ENCODE measurements around the gene CCDC154. TPM values are rescaled to one million over a fixed set of nuclear protein-coding genes. Genes with fewer than 3 reads are reported as not detected.

CCDC154 gene
- total and polyA plus RNA-seq, 2 donors (not counting 3 experiments of a cell fraction or from before 2014, with no cell fraction given) = 0.65 to 0.75 TPM

DNA sequence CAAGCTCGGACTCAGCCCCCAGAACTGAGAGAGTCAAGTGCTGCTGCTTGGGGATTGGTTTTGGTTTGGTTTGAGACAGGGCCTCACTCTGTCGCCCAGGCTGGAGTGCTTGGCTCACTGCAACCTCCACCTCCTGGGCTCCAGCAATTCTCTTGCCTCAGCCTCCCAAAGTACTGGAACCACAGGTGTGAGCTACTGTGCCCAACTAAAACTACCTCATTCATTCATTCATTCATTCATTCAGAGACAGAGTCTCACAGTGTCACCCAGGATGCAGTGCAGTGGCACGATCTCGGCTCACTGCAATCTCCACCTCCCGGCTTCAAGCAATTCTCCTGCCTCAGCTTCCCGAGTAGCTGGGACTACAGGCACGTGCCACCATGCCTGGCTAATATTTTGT lies 54.6 kb downstream of the CCDC154 start:
- Histone ChIP-seq H3K4me1 (ENCODE audit: control insufficient read depth, extremely low read depth, insufficient read depth, low read length) (no peaks in the 10 kb centered on the region), H3K9me1 (replicated peaks; ENCODE audit: control insufficient read depth, extremely low read depth, insufficient read depth, low read length) (no peaks in the 10 kb centered on the region), H3K4me3 (replicated peaks in 1 of 3; ENCODE audit: insufficient read depth in 1 of 3, low read depth in 1 of 3, low read length in 3 of 3) (no peak overlapping the region), H3K9ac (replicated peaks; ENCODE audit: extremely low read depth, insufficient read depth, low read length) (no peak overlapping the region), H3K4me2 (ENCODE audit: insufficient read depth, low read length) (no peak overlapping the region), H2AFZ (ENCODE audit: low read depth, low read length) (no peak overlapping the region), H3K27ac (ENCODE audit: insufficient read depth, low read depth, low read length) (no peak overlapping the region), H3K27me3 (ENCODE audit: control insufficient read depth in 2 of 2, insufficient read depth in 2 of 2, low read length in 2 of 2) (no peaks in the 10 kb centered on the region), H3K79me2 (ENCODE audit: control insufficient read depth, insufficient read depth, low read length) (no peaks in the 10 kb centered on the region), H4K20me1 (replicated peaks; ENCODE audit: control insufficient read depth, extremely low read depth, insufficient read depth, low read length) (no peaks in the 10 kb centered on the region), H3K36me3 (ENCODE audit: control insufficient read depth in 2 of 2, extremely low read depth in 1 of 2, insufficient read depth in 2 of 2, low read length in 2 of 2) (peaks cover 0 to 19% of the 10 kb centered on the region in 2 experiments), H3K9me3 (replicated peaks; ENCODE audit: control insufficient read depth, insufficient read depth, low read length) (no peaks in the 10 kb centered on the region)
- BruUV-seq (replicated peaks) = no TSS peak
- intact Hi-C loops (cut with micrococcal nuclease) = no loop called here
- CTCF ChIA-PET = no interaction called here
- TF ChIP-seq POLR2A (IDR thresholded peaks at IDR 0.05; ENCODE audit: low read depth, low read length) (no peak), JUN (IDR thresholded peaks at IDR 0.05; ENCODE audit: borderline replicate concordance, insufficient read depth, insufficient read length, low read depth) (no peak), EZH2 (IDR thresholded peaks at IDR 0.05; ENCODE audit: borderline replicate concordance, low read depth, low read length, severe bottlenecking) (no peak), GATA2 (IDR thresholded peaks at IDR 0.05; ENCODE audit: insufficient read depth, insufficient read length, low read depth, low read length) (no peak), FOS (IDR thresholded peaks at IDR 0.05; ENCODE audit: borderline replicate concordance, insufficient read depth, low read length) (no peak), MYC (IDR thresholded peaks at IDR 0.05; ENCODE audit: low read depth, low read length) (no peak), POLR2AphosphoS5 (IDR thresholded peaks at IDR 0.05; ENCODE audit: insufficient read depth, low read depth, low read length) (no peak)
- TF ChIP-seq, protein P1, sequence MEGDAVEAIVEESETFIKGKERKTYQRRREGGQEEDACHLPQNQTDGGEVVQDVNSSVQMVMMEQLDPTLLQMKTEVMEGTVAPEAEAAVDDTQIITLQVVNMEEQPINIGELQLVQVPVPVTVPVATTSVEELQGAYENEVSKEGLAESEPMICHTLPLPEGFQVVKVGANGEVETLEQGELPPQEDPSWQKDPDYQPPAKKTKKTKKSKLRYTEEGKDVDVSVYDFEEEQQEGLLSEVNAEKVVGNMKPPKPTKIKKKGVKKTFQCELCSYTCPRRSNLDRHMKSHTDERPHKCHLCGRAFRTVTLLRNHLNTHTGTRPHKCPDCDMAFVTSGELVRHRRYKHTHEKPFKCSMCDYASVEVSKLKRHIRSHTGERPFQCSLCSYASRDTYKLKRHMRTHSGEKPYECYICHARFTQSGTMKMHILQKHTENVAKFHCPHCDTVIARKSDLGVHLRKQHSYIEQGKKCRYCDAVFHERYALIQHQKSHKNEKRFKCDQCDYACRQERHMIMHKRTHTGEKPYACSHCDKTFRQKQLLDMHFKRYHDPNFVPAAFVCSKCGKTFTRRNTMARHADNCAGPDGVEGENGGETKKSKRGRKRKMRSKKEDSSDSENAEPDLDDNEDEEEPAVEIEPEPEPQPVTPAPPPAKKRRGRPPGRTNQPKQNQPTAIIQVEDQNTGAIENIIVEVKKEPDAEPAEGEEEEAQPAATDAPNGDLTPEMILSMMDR (IDR thresholded peaks at IDR 0.05; ENCODE audit: extremely low read depth in 1 of 2, insufficient read depth in 1 of 2, low read depth in 1 of 2, low read length in 2 of 2) = no peak
- TF ChIP-seq, protein P2, sequence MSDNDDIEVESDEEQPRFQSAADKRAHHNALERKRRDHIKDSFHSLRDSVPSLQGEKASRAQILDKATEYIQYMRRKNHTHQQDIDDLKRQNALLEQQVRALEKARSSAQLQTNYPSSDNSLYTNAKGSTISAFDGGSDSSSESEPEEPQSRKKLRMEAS (IDR thresholded peaks at IDR 0.05; ENCODE audit: insufficient read depth, insufficient read length) = no peak
- POLR2A ChIA-PET = no interaction called here
- FAIRE-seq (no peak), DNase-seq (ENCODE audit: low read depth, low spot score) (no peak)
- dilution Hi-C loops (cut with MboI; ENCODE audit: extremely low pct_ligation_motif_present, low sequenced_read_pairs) = no loop called here

All from endothelial cell of umbilical vein (primary cell).